SK-N-MC (cell line): ENCODE results near the gene SLC38A2.

Experiments
- EZH2 ChIP-seq: fragments of 200-600 bp; sonication (generic); IDR thresholded peaks from one replicate; pipeline ENCODE4 v1.6.1; 2017; ENCODE audit warnings: antibody characterized with exemption
- POLR2AphosphoS5 ChIP-seq: IDR thresholded peaks from 2 replicates; pipeline ENCODE4 v1.6.1; 2012; ENCODE audit warnings: mild to moderate bottlenecking, low read depth, low read length, borderline replicate concordance

DNA sequence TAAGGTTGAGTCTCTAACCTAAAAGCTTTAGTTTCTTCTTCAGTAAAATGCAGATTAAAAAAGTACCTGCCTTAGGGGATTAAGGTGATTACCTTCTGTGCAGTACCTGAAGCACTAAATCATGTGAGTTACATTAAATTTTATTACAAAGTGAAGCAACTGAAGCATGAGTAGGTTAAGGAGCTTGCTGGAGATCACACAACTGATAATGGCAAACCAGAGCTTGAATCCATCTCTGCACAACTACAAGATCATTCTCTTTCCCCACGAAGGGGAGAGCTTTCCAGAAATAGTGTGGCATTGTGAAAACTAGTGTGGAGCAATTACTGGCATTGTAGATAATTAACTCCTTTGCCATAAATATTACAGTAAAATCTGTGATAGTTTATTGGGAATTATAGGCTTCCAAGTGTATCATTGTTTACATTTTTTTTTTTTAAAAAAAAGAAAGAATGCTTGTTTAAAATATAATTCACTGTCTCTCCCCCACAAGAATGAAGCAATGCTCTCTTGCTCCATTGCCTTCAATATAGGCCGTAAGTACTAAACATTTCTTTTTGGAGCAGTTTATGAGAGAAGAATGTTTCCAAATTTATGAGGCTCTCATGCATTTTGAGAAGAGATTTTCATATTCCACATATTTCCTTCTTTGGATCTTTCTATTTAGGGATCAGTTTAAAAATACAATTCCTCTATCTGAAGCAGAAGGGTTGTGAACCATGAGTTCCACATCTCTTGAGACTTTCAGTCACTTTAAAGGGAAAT lies 20.5 kb downstream of the SLC38A2 start:
- no peak for TF ChIP-seq POLR2AphosphoS5
- no peak for TF ChIP-seq EZH2
